ENCODE data around the gene RBM20.
"Not testable (repeated sequence)": the region's sequence is repeated elsewhere in the genome, so short reads cannot be mapped to it uniquely, and the experiment has no call there.

Gene RBM20

GRCh38 chr10:110623316-110623715 is 20.8 kb upstream of the RBM20 start:
- H3K27ac ChIP-seq (ENCODE audit: insufficient read depth in 1 of 2, low read depth in 1 of 2, low read length in 2 of 2, poor library complexity in 1 of 2, severe bottlenecking in 2 of 2); H3K4me1 ChIP-seq (ENCODE audit: control extremely low read depth in 1 of 4, control insufficient read depth in 4 of 4, insufficient read depth in 4 of 4, low read length in 3 of 4); H3K9me3 ChIP-seq (ENCODE audit: control extremely low read depth in 1 of 5, control insufficient read depth in 4 of 5, insufficient read depth in 2 of 5, low read depth in 1 of 5, low read length in 4 of 5); H3K4me3 ChIP-seq (ENCODE audit: control insufficient read depth in 1 of 7, extremely low read depth in 1 of 7, insufficient read depth in 4 of 7, low read depth in 2 of 7, low read length in 6 of 7); DNase-seq; POLR2A ChIA-PET; H3K27me3 ChIP-seq (replicated peaks in 2 of 5; ENCODE audit: control insufficient read depth in 4 of 5, insufficient read depth in 5 of 5, low read length in 4 of 5); H3K36me3 ChIP-seq (ENCODE audit: control insufficient read depth in 4 of 4, insufficient read depth in 4 of 4, low read length in 3 of 4): not testable (repeated sequence)
- WGBS (ENCODE audit: insufficient coverage) = 100% methylated on average over 1 of the region's 4 CpGs
- CTCF ChIA-PET = interaction anchor here (0.7 to 1.3 kb wide), 9 partner anchors 11 to 83 kb away, joined by 3 to 5 read pairs (median 4); partner anchors contain the start of gene RBM20

- H3K36me3 ChIP-seq (ENCODE audit: control insufficient read depth in 4 of 4, insufficient read depth in 4 of 4, low read length in 3 of 4) = no peaks in the 10 kb centered on the region
- H3K4me3 ChIP-seq (ENCODE audit: control insufficient read depth in 1 of 7, extremely low read depth in 1 of 7, insufficient read depth in 4 of 7, low read depth in 2 of 7, low read length in 6 of 7) = no peak overlapping the region
- ChIA-PET CTCF (interaction anchor here (0.6 to 1.4 kb wide), 2 partner anchors 23 to 111 kb away, joined by 3 read pairs; no protein-coding TSS in a partner anchor), POLR2A (no interaction called here)
- H3K4me1 ChIP-seq (ENCODE audit: control extremely low read depth in 1 of 4, control insufficient read depth in 4 of 4, insufficient read depth in 4 of 4, low read length in 3 of 4) = no peaks in the 10 kb centered on the region
- peaks cover 0 to 8% (median 0%) of the 10 kb centered on the region in 5 experiments for H3K9me3 ChIP-seq (ENCODE audit: control extremely low read depth in 1 of 5, control insufficient read depth in 4 of 5, insufficient read depth in 2 of 5, low read depth in 1 of 5, low read length in 4 of 5)
- 86% methylated on average over 3 of the region's 6 CpGs for WGBS (ENCODE audit: insufficient coverage)
- H3K27me3 ChIP-seq (replicated peaks in 2 of 5; ENCODE audit: control insufficient read depth in 4 of 5, insufficient read depth in 5 of 5, low read length in 4 of 5) = peaks cover 0 to 2% (median 0%) of the 10 kb centered on the region in 5 experiments
- no peak for DNase-seq
- no peak overlapping the region for H3K27ac ChIP-seq (ENCODE audit: insufficient read depth in 1 of 2, low read depth in 1 of 2, low read length in 2 of 2, poor library complexity in 1 of 2, severe bottlenecking in 2 of 2)
Measured at GRCh38 chr10:110625356-110625894, 18.7 kb upstream of the RBM20 start.

GRCh38 chr10:110625951-110626855 is 17.9 kb upstream of the RBM20 start:
- peaks cover 0 to 7% (median 0%) of the 10 kb centered on the region in 5 experiments for H3K9me3 ChIP-seq (ENCODE audit: control extremely low read depth in 1 of 5, control insufficient read depth in 4 of 5, insufficient read depth in 2 of 5, low read depth in 1 of 5, low read length in 4 of 5)
- CTCF ChIA-PET = interaction anchor here (1.0 to 1.4 kb wide), 2 partner anchors 52 to 111 kb away, joined by 3 read pairs; no protein-coding TSS in a partner anchor
- POLR2A ChIA-PET = no interaction called here
- H3K4me3 ChIP-seq (ENCODE audit: control insufficient read depth in 1 of 7, extremely low read depth in 1 of 7, insufficient read depth in 4 of 7, low read depth in 2 of 7, low read length in 6 of 7) = no peak overlapping the region
- WGBS (ENCODE audit: insufficient coverage) = 96% methylated on average over 4 of the region's 5 CpGs
- no peak overlapping the region for H3K27ac ChIP-seq (ENCODE audit: insufficient read depth in 1 of 2, low read depth in 1 of 2, low read length in 2 of 2, poor library complexity in 1 of 2, severe bottlenecking in 2 of 2)
- no peaks in the 10 kb centered on the region for H3K36me3 ChIP-seq (ENCODE audit: control insufficient read depth in 4 of 4, insufficient read depth in 4 of 4, low read length in 3 of 4)
- DNase-seq = no peak
- H3K4me1 ChIP-seq (ENCODE audit: control extremely low read depth in 1 of 4, control insufficient read depth in 4 of 4, insufficient read depth in 4 of 4, low read length in 3 of 4) = no peaks in the 10 kb centered on the region
- H3K27me3 ChIP-seq (replicated peaks in 2 of 5; ENCODE audit: control insufficient read depth in 4 of 5, insufficient read depth in 5 of 5, low read length in 4 of 5) = peaks cover 0 to 2% (median 0%) of the 10 kb centered on the region in 5 experiments

GRCh38 chr10:110628161-110628560 is 16.0 kb upstream of the RBM20 start:
- Histone ChIP-seq H3K4me1 (ENCODE audit: control extremely low read depth in 1 of 4, control insufficient read depth in 4 of 4, insufficient read depth in 4 of 4, low read length in 3 of 4) (no peaks in the 10 kb centered on the region), H3K27me3 (replicated peaks in 2 of 5; ENCODE audit: control insufficient read depth in 4 of 5, insufficient read depth in 5 of 5, low read length in 4 of 5) (peaks cover 0 to 2% (median 0%) of the 10 kb centered on the region in 5 experiments), H3K4me3 (ENCODE audit: control insufficient read depth in 1 of 7, extremely low read depth in 1 of 7, insufficient read depth in 4 of 7, low read depth in 2 of 7, low read length in 6 of 7) (no peak overlapping the region), H3K9me3 (ENCODE audit: control extremely low read depth in 1 of 5, control insufficient read depth in 4 of 5, insufficient read depth in 2 of 5, low read depth in 1 of 5, low read length in 4 of 5) (peaks cover 0 to 3% (median 0%) of the 10 kb centered on the region in 5 experiments), H3K27ac (ENCODE audit: insufficient read depth in 1 of 2, low read depth in 1 of 2, low read length in 2 of 2, poor library complexity in 1 of 2, severe bottlenecking in 2 of 2) (no peak overlapping the region), H3K36me3 (ENCODE audit: control insufficient read depth in 4 of 4, insufficient read depth in 4 of 4, low read length in 3 of 4) (no peaks in the 10 kb centered on the region)
- POLR2A ChIA-PET = no interaction called here
- CTCF ChIA-PET = no interaction called here
- no peak for DNase-seq

GRCh38 chr10:110629680-110630191 is 14.4 kb upstream of the RBM20 start:
- no peak for DNase-seq
- Histone ChIP-seq H3K27me3 (replicated peaks in 2 of 5; ENCODE audit: control insufficient read depth in 4 of 5, insufficient read depth in 5 of 5, low read length in 4 of 5) (peaks cover 0 to 4% (median 0%) of the 10 kb centered on the region in 5 experiments), H3K27ac (ENCODE audit: insufficient read depth in 1 of 2, low read depth in 1 of 2, low read length in 2 of 2, poor library complexity in 1 of 2, severe bottlenecking in 2 of 2) (no peak overlapping the region), H3K36me3 (ENCODE audit: control insufficient read depth in 4 of 4, insufficient read depth in 4 of 4, low read length in 3 of 4) (no peaks in the 10 kb centered on the region), H3K4me3 (ENCODE audit: control insufficient read depth in 1 of 7, extremely low read depth in 1 of 7, insufficient read depth in 4 of 7, low read depth in 2 of 7, low read length in 6 of 7) (no peak overlapping the region), H3K4me1 (ENCODE audit: control extremely low read depth in 1 of 4, control insufficient read depth in 4 of 4, insufficient read depth in 4 of 4, low read length in 3 of 4) (no peaks in the 10 kb centered on the region), H3K9me3 (ENCODE audit: control extremely low read depth in 1 of 5, control insufficient read depth in 4 of 5, insufficient read depth in 2 of 5, low read depth in 1 of 5, low read length in 4 of 5) (peaks cover 0 to 3% (median 0%) of the 10 kb centered on the region in 5 experiments)
- WGBS (ENCODE audit: insufficient coverage) = 100% methylated on average over 3 of the region's 3 CpGs
- ChIA-PET POLR2A (no interaction called here), CTCF (interaction anchor here (0.8 to 2.2 kb wide), 2 partner anchors 28 to 43 kb away, joined by 3 to 6 read pairs; no protein-coding TSS in a partner anchor)

GRCh38 chr10:110631934-110632333 is 12.2 kb upstream of the RBM20 start:
- H3K4me1 ChIP-seq (ENCODE audit: control extremely low read depth in 1 of 4, control insufficient read depth in 4 of 4, insufficient read depth in 4 of 4, low read length in 3 of 4) = no peaks in the 10 kb centered on the region
- no peak overlapping the region for H3K4me3 ChIP-seq (ENCODE audit: control insufficient read depth in 1 of 7, extremely low read depth in 1 of 7, insufficient read depth in 4 of 7, low read depth in 2 of 7, low read length in 6 of 7)
- DNase-seq = no peak
- POLR2A ChIA-PET = no interaction called here
- CTCF ChIA-PET = interaction anchor here (1.2 to 1.8 kb wide), 4 partner anchors 10 to 20 kb away, joined by 3 to 4 read pairs (median 3); no protein-coding TSS in a partner anchor
- no peaks in the 10 kb centered on the region for H3K36me3 ChIP-seq (ENCODE audit: control insufficient read depth in 4 of 4, insufficient read depth in 4 of 4, low read length in 3 of 4)
- peaks cover 0 to 5% (median 0%) of the 10 kb centered on the region in 5 experiments for H3K27me3 ChIP-seq (replicated peaks in 2 of 5; ENCODE audit: control insufficient read depth in 4 of 5, insufficient read depth in 5 of 5, low read length in 4 of 5)
- H3K27ac ChIP-seq (ENCODE audit: insufficient read depth in 1 of 2, low read depth in 1 of 2, low read length in 2 of 2, poor library complexity in 1 of 2, severe bottlenecking in 2 of 2) = no peak overlapping the region
- peaks cover 0 to 3% (median 0%) of the 10 kb centered on the region in 5 experiments for H3K9me3 ChIP-seq (ENCODE audit: control extremely low read depth in 1 of 5, control insufficient read depth in 4 of 5, insufficient read depth in 2 of 5, low read depth in 1 of 5, low read length in 4 of 5)
